ENCODE results near the gene MCCD1. TPM values are rescaled to one million over a fixed set of nuclear protein-coding genes. Genes with fewer than 3 reads are reported as not detected.

The MCCD1 gene
- total and polyA plus RNA-seq, 2 of the 13 experiments (the other 11 are each of a cell fraction or from before 2014, with no cell fraction given): 0.15 TPM; not detected in 1

GRCh38 chr6:31567531-31568370, 39.0 kb downstream of the MCCD1 start (continued):
- TF ChIP-seq ZNF275 (CRISPR knock-in tag; IDR thresholded peaks at IDR 0.05; ENCODE audit: borderline replicate concordance) (no peak), SCMH1 (CRISPR knock-in tag; IDR thresholded peaks at IDR 0.05; ENCODE audit: borderline replicate concordance) (no peak), ZNF121 (CRISPR knock-in tag; IDR thresholded peaks at IDR 0.05) (peak; percentile 45; the same call in 1 of the 2 replicates), SMAD3 (CRISPR knock-in tag; IDR thresholded peaks at IDR 0.05) (no peak), ZBTB1 (CRISPR knock-in tag; IDR thresholded peaks at IDR 0.05; ENCODE audit: borderline replicate concordance) (no peak), NFRKB (IDR thresholded peaks at IDR 0.05) (no peak), MTERF4 (CRISPR knock-in tag; IDR thresholded peaks at IDR 0.05) (no peak), ARID5B (CRISPR knock-in tag; IDR thresholded peaks at IDR 0.05) (no peak), AKAP8 (CRISPR knock-in tag; IDR thresholded peaks at IDR 0.05) (no peak), HMGA1 (CRISPR knock-in tag; conservative IDR thresholded peaks at IDR 0.05) (no peak), EZH2 (conservative IDR thresholded peaks at IDR 0.05; ENCODE audit: low read depth, low read length) (no peak), ZNF687 (CRISPR knock-in tag; IDR thresholded peaks at IDR 0.05) (no peak), MAFK (conservative IDR thresholded peaks at IDR 0.05 in 1 of 2, IDR thresholded peaks at IDR 0.05 in 1 of 2; ENCODE audit: low read length in 2 of 2) (peak; percentile 87 to 89), RBFOX2 (IDR thresholded peaks at IDR 0.05; ENCODE audit: low read depth, low read length) (no peak), NCOA5 (CRISPR knock-in tag; IDR thresholded peaks at IDR 0.05) (no peak), NFYB (CRISPR knock-in tag; IDR thresholded peaks at IDR 0.05) (no peak), MNT (IDR thresholded peaks at IDR 0.05) (no peak)

Data from HepG2 (cell line).